HepG2 (cell line): Measurements from ENCODE around the gene TCFL5. TPM values are rescaled to one million over a fixed set of nuclear protein-coding genes. Genes with fewer than 3 reads are reported as not detected.

Experiments
- ARNT ChIP-seq: fragments of 450-650 bp; IDR thresholded peaks from 2 replicates; pipeline ENCODE4 v1.6.1; 2017
- ARNTL ChIP-seq: sonication (generic); formaldehyde crosslinking; IDR thresholded peaks from 2 replicates; pipeline ENCODE4 v1.4.0; 2020; ENCODE audit warnings: mild to moderate bottlenecking, missing genetic modification reagents
- FOSL1 ChIP-seq: sonication (generic); formaldehyde crosslinking; IDR thresholded peaks from 2 replicates; pipeline ENCODE4 v1.9.0; 2021; ENCODE audit warnings: missing genetic modification reagents, borderline replicate concordance
- HNF4A ChIP-seq: sonication (generic); formaldehyde crosslinking; IDR thresholded peaks from 2 replicates; pipeline ENCODE4 v1.4.0; 2020; ENCODE audit warnings: missing genetic modification reagents
- HNRNPL ChIP-seq: fragments of 200-400 bp; formaldehyde crosslinking; IDR thresholded peaks from 2 replicates; pipeline ENCODE4 v1.6.1; 2017; ENCODE audit warnings: mild to moderate bottlenecking, low read depth, low read length
- ZNF121 ChIP-seq: sonication (generic); formaldehyde crosslinking; IDR thresholded peaks from 2 replicates; pipeline ENCODE4 v1.5.0; 2020; ENCODE audit warnings: mild to moderate bottlenecking, missing genetic modification reagents
- ZNF234 ChIP-seq: sonication (generic); formaldehyde crosslinking; conservative IDR thresholded peaks from 2 replicates; pipeline ENCODE4 v1.5.1; 2020; ENCODE audit warnings: mild to moderate bottlenecking, missing genetic modification reagents
- ZNF619 ChIP-seq: sonication (generic); formaldehyde crosslinking; IDR thresholded peaks from 2 replicates; pipeline ENCODE4 v1.4.0; 2020; ENCODE audit warnings: mild to moderate bottlenecking, missing genetic modification reagents
- ZNF720 ChIP-seq: sonication (generic); formaldehyde crosslinking; IDR thresholded peaks from 2 replicates; pipeline ENCODE4 v1.4.0; 2020; ENCODE audit warnings: missing genetic modification reagents
- ZNF746 ChIP-seq: sonication (generic); formaldehyde crosslinking; IDR thresholded peaks from 2 replicates; pipeline ENCODE4 v1.8.0; 2022; ENCODE audit warnings: mild to moderate bottlenecking, missing genetic modification reagents
- polyA plus RNA-seq, 8 experiments: library from polyadenylated mRNA; depleted of rRNA in 3 of 8; stranded (reverse) in 7 of 8; unstranded in 1 of 8; fragments of >200 nt; fragmentation: Illumina TruSeq in 4 of 8; extraction: Trizol in 4 of 8; gene quantifications; 2 replicates each; pipeline versions ENCODE4 v1.2.1 to v1.2.3, GENCODE V29; 2011 to 2016; ENCODE audit warnings: low read depth in 4 of 8, missing spikeins in 1 of 8, mixed read lengths in 1 of 8; ENCODE audit not compliant: insufficient read depth in 1 of 8
- total RNA-seq, 5 experiments: library from RNA; depleted of rRNA; stranded (reverse); fragments of >200 nt; fragmentation: Illumina TruSeq; extraction: Trizol; gene quantifications; 2 replicates each; pipeline ENCODE4 v1.2.3, GENCODE V29; 2016; ENCODE audit warnings: low read depth in 1 of 5
- TF ChIP-seq, protein P1 (sequence below): sonication (generic); formaldehyde crosslinking; IDR thresholded peaks from 2 replicates; pipeline ENCODE4 v1.4.0; 2020; ENCODE audit warnings: missing genetic modification reagents
- TF ChIP-seq, protein P2 (sequence below): sonication (generic); formaldehyde crosslinking; IDR thresholded peaks from 2 replicates; pipeline ENCODE4 v1.4.0; 2020; ENCODE audit warnings: mild to moderate bottlenecking, missing genetic modification reagents
- TF ChIP-seq, protein P3 (sequence below): IDR thresholded peaks from 2 replicates; pipeline ENCODE4 v1.6.1; 2012; ENCODE audit warnings: low read length, improper control_type of control experiment
- TF ChIP-seq, protein P4 (sequence below): sonication (generic); formaldehyde crosslinking; IDR thresholded peaks from 2 replicates; pipeline ENCODE4 v1.4.0; 2020; ENCODE audit warnings: missing genetic modification reagents, borderline replicate concordance

The TCFL5 gene
- total and polyA plus RNA-seq, 2 of the 13 experiments (the other 11 are each of a cell fraction or from before 2014, with no cell fraction given): 14.8 to 20.0 TPM

DNA sequence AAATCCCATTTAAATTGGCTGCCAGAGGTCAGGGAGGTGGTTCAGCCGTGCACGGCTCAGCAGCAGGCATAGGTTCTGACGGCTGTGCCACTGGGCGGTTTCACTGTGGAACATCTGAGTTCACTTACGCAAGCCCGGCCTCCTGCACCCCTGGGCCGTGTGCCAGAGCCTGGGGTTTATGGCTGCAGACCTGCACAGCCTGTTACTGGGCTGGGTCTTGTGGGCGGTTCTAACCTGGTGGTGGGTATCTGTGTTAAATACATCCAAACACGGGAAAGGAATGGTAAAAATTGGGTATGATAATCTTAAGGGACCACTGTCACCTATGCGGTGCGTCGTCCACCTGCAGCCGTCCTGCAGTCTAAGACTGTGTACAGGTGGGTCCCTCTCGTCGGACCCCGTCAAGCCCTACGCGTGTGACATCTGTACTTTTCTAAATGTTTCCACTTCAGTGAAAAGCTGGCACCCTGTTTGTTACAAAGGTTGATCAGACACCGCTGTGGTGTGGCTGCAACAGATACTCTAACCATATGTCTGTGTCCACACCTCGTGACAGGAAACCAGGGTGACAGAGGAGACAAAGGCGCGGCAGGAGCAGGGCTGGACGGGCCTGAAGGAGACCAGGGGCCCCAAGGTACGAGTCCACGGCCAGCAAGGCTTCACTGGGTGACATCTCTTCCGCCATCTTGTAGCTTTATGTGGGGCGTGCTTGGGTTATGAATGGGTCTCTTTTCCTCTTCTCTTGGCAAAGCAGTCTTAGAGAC is 23.3 kb downstream of the TCFL5 start (continued):
- TF ChIP-seq, protein P1, sequence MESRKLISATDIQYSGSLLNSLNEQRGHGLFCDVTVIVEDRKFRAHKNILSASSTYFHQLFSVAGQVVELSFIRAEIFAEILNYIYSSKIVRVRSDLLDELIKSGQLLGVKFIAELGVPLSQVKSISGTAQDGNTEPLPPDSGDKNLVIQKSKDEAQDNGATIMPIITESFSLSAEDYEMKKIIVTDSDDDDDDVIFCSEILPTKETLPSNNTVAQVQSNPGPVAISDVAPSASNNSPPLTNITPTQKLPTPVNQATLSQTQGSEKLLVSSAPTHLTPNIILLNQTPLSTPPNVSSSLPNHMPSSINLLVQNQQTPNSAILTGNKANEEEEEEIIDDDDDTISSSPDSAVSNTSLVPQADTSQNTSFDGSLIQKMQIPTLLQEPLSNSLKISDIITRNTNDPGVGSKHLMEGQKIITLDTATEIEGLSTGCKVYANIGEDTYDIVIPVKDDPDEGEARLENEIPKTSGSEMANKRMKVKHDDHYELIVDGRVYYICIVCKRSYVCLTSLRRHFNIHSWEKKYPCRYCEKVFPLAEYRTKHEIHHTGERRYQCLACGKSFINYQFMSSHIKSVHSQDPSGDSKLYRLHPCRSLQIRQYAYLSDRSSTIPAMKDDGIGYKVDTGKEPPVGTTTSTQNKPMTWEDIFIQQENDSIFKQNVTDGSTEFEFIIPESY: peak; percentile 26; the same call in 1 of the 2 replicates
- TF ChIP-seq ZNF234 (CRISPR knock-in tag): no peak
- peak; percentile 33; the same call in 1 of the 2 replicates for TF ChIP-seq HNF4A (CRISPR knock-in tag)
- TF ChIP-seq ARNT: no peak
- TF ChIP-seq ZNF121: no peak
- no peak for TF ChIP-seq FOSL1 (CRISPR knock-in tag)
- no peak for TF ChIP-seq ARNTL (CRISPR knock-in tag)
- TF ChIP-seq, protein P2, sequence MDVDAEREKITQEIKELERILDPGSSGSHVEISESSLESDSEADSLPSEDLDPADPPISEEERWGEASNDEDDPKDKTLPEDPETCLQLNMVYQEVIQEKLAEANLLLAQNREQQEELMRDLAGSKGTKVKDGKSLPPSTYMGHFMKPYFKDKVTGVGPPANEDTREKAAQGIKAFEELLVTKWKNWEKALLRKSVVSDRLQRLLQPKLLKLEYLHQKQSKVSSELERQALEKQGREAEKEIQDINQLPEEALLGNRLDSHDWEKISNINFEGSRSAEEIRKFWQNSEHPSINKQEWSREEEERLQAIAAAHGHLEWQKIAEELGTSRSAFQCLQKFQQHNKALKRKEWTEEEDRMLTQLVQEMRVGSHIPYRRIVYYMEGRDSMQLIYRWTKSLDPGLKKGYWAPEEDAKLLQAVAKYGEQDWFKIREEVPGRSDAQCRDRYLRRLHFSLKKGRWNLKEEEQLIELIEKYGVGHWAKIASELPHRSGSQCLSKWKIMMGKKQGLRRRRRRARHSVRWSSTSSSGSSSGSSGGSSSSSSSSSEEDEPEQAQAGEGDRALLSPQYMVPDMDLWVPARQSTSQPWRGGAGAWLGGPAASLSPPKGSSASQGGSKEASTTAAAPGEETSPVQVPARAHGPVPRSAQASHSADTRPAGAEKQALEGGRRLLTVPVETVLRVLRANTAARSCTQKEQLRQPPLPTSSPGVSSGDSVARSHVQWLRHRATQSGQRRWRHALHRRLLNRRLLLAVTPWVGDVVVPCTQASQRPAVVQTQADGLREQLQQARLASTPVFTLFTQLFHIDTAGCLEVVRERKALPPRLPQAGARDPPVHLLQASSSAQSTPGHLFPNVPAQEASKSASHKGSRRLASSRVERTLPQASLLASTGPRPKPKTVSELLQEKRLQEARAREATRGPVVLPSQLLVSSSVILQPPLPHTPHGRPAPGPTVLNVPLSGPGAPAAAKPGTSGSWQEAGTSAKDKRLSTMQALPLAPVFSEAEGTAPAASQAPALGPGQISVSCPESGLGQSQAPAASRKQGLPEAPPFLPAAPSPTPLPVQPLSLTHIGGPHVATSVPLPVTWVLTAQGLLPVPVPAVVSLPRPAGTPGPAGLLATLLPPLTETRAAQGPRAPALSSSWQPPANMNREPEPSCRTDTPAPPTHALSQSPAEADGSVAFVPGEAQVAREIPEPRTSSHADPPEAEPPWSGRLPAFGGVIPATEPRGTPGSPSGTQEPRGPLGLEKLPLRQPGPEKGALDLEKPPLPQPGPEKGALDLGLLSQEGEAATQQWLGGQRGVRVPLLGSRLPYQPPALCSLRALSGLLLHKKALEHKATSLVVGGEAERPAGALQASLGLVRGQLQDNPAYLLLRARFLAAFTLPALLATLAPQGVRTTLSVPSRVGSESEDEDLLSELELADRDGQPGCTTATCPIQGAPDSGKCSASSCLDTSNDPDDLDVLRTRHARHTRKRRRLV (CRISPR knock-in tag): no peak
- TF ChIP-seq ZNF720: no peak
- TF ChIP-seq ZNF746 (CRISPR knock-in tag): no peak
- TF ChIP-seq, protein P3, sequence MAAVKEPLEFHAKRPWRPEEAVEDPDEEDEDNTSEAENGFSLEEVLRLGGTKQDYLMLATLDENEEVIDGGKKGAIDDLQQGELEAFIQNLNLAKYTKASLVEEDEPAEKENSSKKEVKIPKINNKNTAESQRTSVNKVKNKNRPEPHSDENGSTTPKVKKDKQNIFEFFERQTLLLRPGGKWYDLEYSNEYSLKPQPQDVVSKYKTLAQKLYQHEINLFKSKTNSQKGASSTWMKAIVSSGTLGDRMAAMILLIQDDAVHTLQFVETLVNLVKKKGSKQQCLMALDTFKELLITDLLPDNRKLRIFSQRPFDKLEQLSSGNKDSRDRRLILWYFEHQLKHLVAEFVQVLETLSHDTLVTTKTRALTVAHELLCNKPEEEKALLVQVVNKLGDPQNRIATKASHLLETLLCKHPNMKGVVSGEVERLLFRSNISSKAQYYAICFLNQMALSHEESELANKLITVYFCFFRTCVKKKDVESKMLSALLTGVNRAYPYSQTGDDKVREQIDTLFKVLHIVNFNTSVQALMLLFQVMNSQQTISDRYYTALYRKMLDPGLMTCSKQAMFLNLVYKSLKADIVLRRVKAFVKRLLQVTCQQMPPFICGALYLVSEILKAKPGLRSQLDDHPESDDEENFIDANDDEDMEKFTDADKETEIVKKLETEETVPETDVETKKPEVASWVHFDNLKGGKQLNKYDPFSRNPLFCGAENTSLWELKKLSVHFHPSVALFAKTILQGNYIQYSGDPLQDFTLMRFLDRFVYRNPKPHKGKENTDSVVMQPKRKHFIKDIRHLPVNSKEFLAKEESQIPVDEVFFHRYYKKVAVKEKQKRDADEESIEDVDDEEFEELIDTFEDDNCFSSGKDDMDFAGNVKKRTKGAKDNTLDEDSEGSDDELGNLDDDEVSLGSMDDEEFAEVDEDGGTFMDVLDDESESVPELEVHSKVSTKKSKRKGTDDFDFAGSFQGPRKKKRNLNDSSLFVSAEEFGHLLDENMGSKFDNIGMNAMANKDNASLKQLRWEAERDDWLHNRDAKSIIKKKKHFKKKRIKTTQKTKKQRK: no peak
- peak; percentile 77; the same call in 1 of the 2 replicates for TF ChIP-seq HNRNPL
- TF ChIP-seq, protein P4, sequence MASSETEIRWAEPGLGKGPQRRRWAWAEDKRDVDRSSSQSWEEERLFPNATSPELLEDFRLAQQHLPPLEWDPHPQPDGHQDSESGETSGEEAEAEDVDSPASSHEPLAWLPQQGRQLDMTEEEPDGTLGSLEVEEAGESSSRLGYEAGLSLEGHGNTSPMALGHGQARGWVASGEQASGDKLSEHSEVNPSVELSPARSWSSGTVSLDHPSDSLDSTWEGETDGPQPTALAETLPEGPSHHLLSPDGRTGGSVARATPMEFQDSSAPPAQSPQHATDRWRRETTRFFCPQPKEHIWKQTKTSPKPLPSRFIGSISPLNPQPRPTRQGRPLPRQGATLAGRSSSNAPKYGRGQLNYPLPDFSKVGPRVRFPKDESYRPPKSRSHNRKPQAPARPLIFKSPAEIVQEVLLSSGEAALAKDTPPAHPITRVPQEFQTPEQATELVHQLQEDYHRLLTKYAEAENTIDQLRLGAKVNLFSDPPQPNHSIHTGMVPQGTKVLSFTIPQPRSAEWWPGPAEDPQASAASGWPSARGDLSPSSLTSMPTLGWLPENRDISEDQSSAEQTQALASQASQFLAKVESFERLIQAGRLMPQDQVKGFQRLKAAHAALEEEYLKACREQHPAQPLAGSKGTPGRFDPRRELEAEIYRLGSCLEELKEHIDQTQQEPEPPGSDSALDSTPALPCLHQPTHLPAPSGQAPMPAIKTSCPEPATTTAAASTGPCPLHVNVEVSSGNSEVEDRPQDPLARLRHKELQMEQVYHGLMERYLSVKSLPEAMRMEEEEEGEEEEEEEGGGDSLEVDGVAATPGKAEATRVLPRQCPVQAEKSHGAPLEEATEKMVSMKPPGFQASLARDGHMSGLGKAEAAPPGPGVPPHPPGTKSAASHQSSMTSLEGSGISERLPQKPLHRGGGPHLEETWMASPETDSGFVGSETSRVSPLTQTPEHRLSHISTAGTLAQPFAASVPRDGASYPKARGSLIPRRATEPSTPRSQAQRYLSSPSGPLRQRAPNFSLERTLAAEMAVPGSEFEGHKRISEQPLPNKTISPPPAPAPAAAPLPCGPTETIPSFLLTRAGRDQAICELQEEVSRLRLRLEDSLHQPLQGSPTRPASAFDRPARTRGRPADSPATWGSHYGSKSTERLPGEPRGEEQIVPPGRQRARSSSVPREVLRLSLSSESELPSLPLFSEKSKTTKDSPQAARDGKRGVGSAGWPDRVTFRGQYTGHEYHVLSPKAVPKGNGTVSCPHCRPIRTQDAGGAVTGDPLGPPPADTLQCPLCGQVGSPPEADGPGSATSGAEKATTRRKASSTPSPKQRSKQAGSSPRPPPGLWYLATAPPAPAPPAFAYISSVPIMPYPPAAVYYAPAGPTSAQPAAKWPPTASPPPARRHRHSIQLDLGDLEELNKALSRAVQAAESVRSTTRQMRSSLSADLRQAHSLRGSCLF (CRISPR knock-in tag): no peak
- TF ChIP-seq ZNF619 (CRISPR knock-in tag): no peak
